Esophagus squamous epithelium (tissue), 4 donors: ENCODE results near the gene ATXN2.
"Not testable (repeated sequence)": the region's sequence is repeated elsewhere in the genome, so short reads cannot be mapped to it uniquely, and the experiment has no call there.

ENCODE experiments used
- POLR2A ChIP-seq, 4 donors: fragments of 450-650 bp; IDR thresholded peaks; one replicate each; pipeline ENCODE4 v1.6.1; 2017; ENCODE audit warnings: antibody characterized with exemption in 4 of 4, mild to moderate bottlenecking in 4 of 4, moderate library complexity in 3 of 4
- TF ChIP-seq, protein P1 (sequence below), 6 experiments: fragments of 450-650 bp in 4 of 6; fragments of 200-600 bp in 2 of 6; sonication (generic) in 2 of 6; IDR thresholded peaks; one replicate each; pipeline ENCODE4 v1.5.1; 2016 to 2019; ENCODE audit warnings: antibody characterized with exemption in 6 of 6, mild to moderate bottlenecking in 4 of 6, moderate library complexity in 4 of 6

DNA sequence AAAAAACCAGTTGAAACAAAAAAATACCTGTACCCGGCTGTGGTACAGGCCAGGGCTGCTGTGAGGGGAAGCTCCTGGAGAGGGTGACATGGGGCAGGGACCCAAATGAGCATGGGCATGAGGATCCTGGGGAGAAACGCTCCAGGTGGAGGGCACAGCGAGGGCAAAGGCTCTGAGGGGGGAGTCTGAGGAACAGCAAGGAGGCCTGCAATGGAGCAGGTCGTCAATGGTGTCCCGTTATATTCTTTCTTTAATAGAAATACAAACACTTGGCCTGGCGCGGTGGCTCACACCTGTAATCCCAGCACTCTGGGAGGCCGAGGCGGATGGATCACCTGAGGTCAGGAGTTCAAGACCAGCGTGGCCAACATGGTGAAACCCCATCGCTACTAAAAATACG is 1.9 kb upstream of the ATXN2 start:
- TF ChIP-seq, protein P1, sequence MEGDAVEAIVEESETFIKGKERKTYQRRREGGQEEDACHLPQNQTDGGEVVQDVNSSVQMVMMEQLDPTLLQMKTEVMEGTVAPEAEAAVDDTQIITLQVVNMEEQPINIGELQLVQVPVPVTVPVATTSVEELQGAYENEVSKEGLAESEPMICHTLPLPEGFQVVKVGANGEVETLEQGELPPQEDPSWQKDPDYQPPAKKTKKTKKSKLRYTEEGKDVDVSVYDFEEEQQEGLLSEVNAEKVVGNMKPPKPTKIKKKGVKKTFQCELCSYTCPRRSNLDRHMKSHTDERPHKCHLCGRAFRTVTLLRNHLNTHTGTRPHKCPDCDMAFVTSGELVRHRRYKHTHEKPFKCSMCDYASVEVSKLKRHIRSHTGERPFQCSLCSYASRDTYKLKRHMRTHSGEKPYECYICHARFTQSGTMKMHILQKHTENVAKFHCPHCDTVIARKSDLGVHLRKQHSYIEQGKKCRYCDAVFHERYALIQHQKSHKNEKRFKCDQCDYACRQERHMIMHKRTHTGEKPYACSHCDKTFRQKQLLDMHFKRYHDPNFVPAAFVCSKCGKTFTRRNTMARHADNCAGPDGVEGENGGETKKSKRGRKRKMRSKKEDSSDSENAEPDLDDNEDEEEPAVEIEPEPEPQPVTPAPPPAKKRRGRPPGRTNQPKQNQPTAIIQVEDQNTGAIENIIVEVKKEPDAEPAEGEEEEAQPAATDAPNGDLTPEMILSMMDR (IDR thresholded peaks at IDR 0.05): not testable (repeated sequence)
- TF ChIP-seq POLR2A (IDR thresholded peaks at IDR 0.05): not testable (repeated sequence)
